Erythroblast (primary cell): ENCODE measurements around the gene MARCHF9.

Experiments
- GATA1 ChIP-seq: IDR thresholded peaks from 2 replicates; pipeline ENCODE4 v1.6.1; 2011; ENCODE audit warnings: low read depth, mild to moderate bottlenecking, control low read depth, low read length, moderate library complexity
- POLR2A ChIP-seq: IDR thresholded peaks from 2 replicates; pipeline ENCODE4 v1.6.1; 2011; ENCODE audit warnings: mild to moderate bottlenecking, low read length

GRCh38 chr12:57796996-57797395 lies 42.1 kb downstream of the MARCHF9 start:
- TF ChIP-seq POLR2A (no peak), GATA1 (no peak)
